H9 (cell line): Measurements from ENCODE around the gene NPTX1. TPM values are rescaled to one million over a fixed set of nuclear protein-coding genes. Genes with fewer than 3 reads are reported as not detected.

Experiments
- DNase-seq: peaks from one replicate; pipeline ENCODE4 v3.0.0-alpha.2; 2017
- H2AFZ ChIP-seq: one replicate; pipeline ENCODE4 v1.6.1; 2013; ENCODE audit warnings: mild to moderate bottlenecking, low read length, control low read depth, moderate library complexity
- H2AK5ac ChIP-seq: 2 replicates; pipeline ENCODE4 v1.6.1; 2013; ENCODE audit warnings: low read length, control low read depth, mixed read lengths; ENCODE audit not compliant: insufficient read length
- H2BK120ac ChIP-seq: one replicate; pipeline ENCODE4 v1.6.1; 2013; ENCODE audit warnings: low read depth, mild to moderate bottlenecking, low read length, control low read depth, inconsistent platforms; ENCODE audit not compliant: poor library complexity, severe bottlenecking
- H2BK12ac ChIP-seq: 2 replicates; pipeline ENCODE4 v1.6.1; 2013; ENCODE audit warnings: low read length, control low read depth, mixed read lengths, low read depth; ENCODE audit not compliant: insufficient read length
- H2BK15ac ChIP-seq: 2 replicates; pipeline ENCODE4 v1.6.1; 2013; ENCODE audit warnings: low read depth, low read length, control low read depth
- H2BK20ac ChIP-seq: one replicate; pipeline ENCODE4 v1.6.1; 2013; ENCODE audit warnings: low read depth, mild to moderate bottlenecking, low read length, control low read depth, inconsistent platforms; ENCODE audit not compliant: poor library complexity, severe bottlenecking
- H2BK5ac ChIP-seq: 2 replicates; pipeline ENCODE4 v1.6.1; 2013; ENCODE audit warnings: low read length, control low read depth, mixed read lengths; ENCODE audit not compliant: insufficient read length
- H3K14ac ChIP-seq: 2 replicates; pipeline ENCODE4 v1.6.1; 2013; ENCODE audit warnings: low read length, control low read depth; ENCODE audit not compliant: insufficient read depth
- H3K18ac ChIP-seq: 2 replicates; pipeline ENCODE4 v1.6.1; 2013; ENCODE audit warnings: low read depth, mild to moderate bottlenecking, mixed read lengths, low read length, control low read depth; ENCODE audit not compliant: insufficient read length
- H3K23ac ChIP-seq: 2 replicates; pipeline ENCODE4 v1.6.1; 2013; ENCODE audit warnings: low read length, control low read depth, mixed read lengths, low read depth; ENCODE audit not compliant: insufficient read length
- H3K23me2 ChIP-seq: 2 replicates; pipeline ENCODE4 v1.6.1; 2013; ENCODE audit warnings: low read depth, mild to moderate bottlenecking, mixed read lengths, low read length, control low read depth; ENCODE audit not compliant: insufficient read length, poor library complexity, severe bottlenecking
- H3K27ac ChIP-seq: 2 replicates; pipeline ENCODE4 v1.5.1; 2013; ENCODE audit warnings: low read length, control low read depth, mixed read lengths, low read depth; ENCODE audit not compliant: insufficient read length
- H3K27me3 ChIP-seq: 2 replicates; pipeline ENCODE4 v1.6.1; 2013; ENCODE audit warnings: low read length, control low read depth, inconsistent platforms; ENCODE audit not compliant: insufficient read depth
- H3K4ac ChIP-seq: 2 replicates; pipeline ENCODE4 v1.6.1; 2013; ENCODE audit warnings: low read depth, mild to moderate bottlenecking, control low read depth, inconsistent platforms, low read length, moderate library complexity
- H3K4me1 ChIP-seq: 2 replicates; pipeline ENCODE4 v1.6.1; 2013; ENCODE audit warnings: low read length, control low read depth, inconsistent platforms; ENCODE audit not compliant: insufficient read depth
- H3K4me2 ChIP-seq: 2 replicates; pipeline ENCODE4 v1.6.1; 2013; ENCODE audit warnings: low read length, control low read depth, mixed read lengths; ENCODE audit not compliant: insufficient read length, insufficient read depth
- H3K56ac ChIP-seq: 2 replicates; pipeline ENCODE4 v1.6.1; 2013; ENCODE audit warnings: low read depth, mild to moderate bottlenecking, mixed read lengths, low read length, control low read depth; ENCODE audit not compliant: insufficient read length
- H3K79me1 ChIP-seq: 2 replicates; pipeline ENCODE4 v1.6.1; 2013; ENCODE audit warnings: low read depth, mild to moderate bottlenecking, moderate library complexity, low read length, control low read depth, inconsistent platforms; ENCODE audit not compliant: insufficient read depth, poor library complexity, severe bottlenecking
- H3K79me2 ChIP-seq: 2 replicates; pipeline ENCODE4 v1.6.1; 2013; ENCODE audit warnings: low read length, control low read depth, inconsistent platforms; ENCODE audit not compliant: insufficient read depth
- H3K9ac ChIP-seq: 2 replicates; pipeline ENCODE4 v1.6.1; 2013; ENCODE audit warnings: low read length, control low read depth, mixed read lengths; ENCODE audit not compliant: insufficient read length; ENCODE audit errors: extremely low read depth
- H3K9me3 ChIP-seq: one replicate; pipeline ENCODE4 v1.6.1; 2013; ENCODE audit warnings: low read depth, low read length, inconsistent platforms; ENCODE audit not compliant: control insufficient read depth
- H3T11ph ChIP-seq: one replicate; pipeline ENCODE4 v1.6.1; 2013; ENCODE audit warnings: mild to moderate bottlenecking, low read length, control low read depth, inconsistent platforms
- H4K20me1 ChIP-seq: one replicate; pipeline ENCODE4 v1.6.1; 2013; ENCODE audit not compliant: control insufficient read depth, insufficient read length, insufficient read depth
- H4K5ac ChIP-seq: 2 replicates; pipeline ENCODE4 v1.6.1; 2013; ENCODE audit warnings: low read depth, mild to moderate bottlenecking, mixed read lengths, low read length, control low read depth; ENCODE audit not compliant: insufficient read length
- H4K8ac ChIP-seq: replicated peaks from 2 replicates; pipeline ENCODE4 v1.6.1; 2013; ENCODE audit warnings: low read length, control low read depth, mixed read lengths, low read depth; ENCODE audit not compliant: insufficient read length
- H4K91ac ChIP-seq: 2 replicates; pipeline ENCODE4 v1.6.1; 2013; ENCODE audit warnings: low read depth, mild to moderate bottlenecking, moderate library complexity, mixed read lengths, low read length, control low read depth; ENCODE audit not compliant: insufficient read length
- H3K27ac Mint-ChIP-seq, 3 experiments: 2 replicates in 2 of 3; 3 replicates in 1 of 3; pipeline ENCODE4 v1.8.0; 2020 to 2021; ENCODE audit warnings: mixed read lengths in 3 of 3, mild to moderate bottlenecking in 1 of 3, moderate library complexity in 1 of 3
- H3K27me3 Mint-ChIP-seq: 2 replicates; pipeline ENCODE4 v1.8.0; 2021; ENCODE audit warnings: low read depth, mild to moderate bottlenecking, moderate library complexity, mixed read lengths
- H3K36me3 Mint-ChIP-seq, 3 experiments: 2 replicates in 2 of 3; 3 replicates in 1 of 3; pipeline ENCODE4 v1.8.0; 2020 to 2021; ENCODE audit warnings: low read depth in 3 of 3, mixed read lengths in 3 of 3; ENCODE audit not compliant: insufficient read depth in 1 of 3
- H3K4me1 Mint-ChIP-seq, 2 experiments: 2 replicates each; pipeline ENCODE4 v1.8.0; 2020; ENCODE audit warnings: mixed read lengths in 2 of 2
- H3K4me3 Mint-ChIP-seq, 2 experiments: 2 replicates in 1 of 2; 3 replicates in 1 of 2; pipeline ENCODE4 v1.8.0; 2020 to 2021; ENCODE audit warnings: mild to moderate bottlenecking in 2 of 2, mixed read lengths in 2 of 2, moderate library complexity in 1 of 2
- H3K9me3 Mint-ChIP-seq, 2 experiments: 2 replicates in 1 of 2; 3 replicates in 1 of 2; pipeline ENCODE4 v1.8.0; 2020; ENCODE audit warnings: mild to moderate bottlenecking in 2 of 2, mixed read lengths in 2 of 2, moderate library complexity in 1 of 2
- WGBS: extraction: QIAGEN DNeasy Blood & Tissue Kit; methylation state at CpG from one replicate; pipeline ENCODE4 v1.1.7; 2013; ENCODE audit warnings: missing lambda C conversion rate, low lambda C conversion rate, mixed read lengths; ENCODE audit not compliant: insufficient read length; ENCODE audit errors: extremely low coverage; 5-methylcytosine and 5-hydroxymethylcytosine counted together
- total RNA-seq: library from RNA; stranded (reverse); gene quantifications from 2 replicates; pipeline ENCODE4 v1.2.1, GENCODE V29; 2021
- TF ChIP-seq, protein P1 (sequence below): fragments of 200-600 bp; sonication (generic); conservative IDR thresholded peaks from 3 replicates; pipeline ENCODE4 v1.8.0; 2021; ENCODE audit warnings: antibody characterized with exemption, mild to moderate bottlenecking

Gene NPTX1
- total RNA-seq, 1 experiment from 2014 or later, result 20.5 TPM

DNA sequence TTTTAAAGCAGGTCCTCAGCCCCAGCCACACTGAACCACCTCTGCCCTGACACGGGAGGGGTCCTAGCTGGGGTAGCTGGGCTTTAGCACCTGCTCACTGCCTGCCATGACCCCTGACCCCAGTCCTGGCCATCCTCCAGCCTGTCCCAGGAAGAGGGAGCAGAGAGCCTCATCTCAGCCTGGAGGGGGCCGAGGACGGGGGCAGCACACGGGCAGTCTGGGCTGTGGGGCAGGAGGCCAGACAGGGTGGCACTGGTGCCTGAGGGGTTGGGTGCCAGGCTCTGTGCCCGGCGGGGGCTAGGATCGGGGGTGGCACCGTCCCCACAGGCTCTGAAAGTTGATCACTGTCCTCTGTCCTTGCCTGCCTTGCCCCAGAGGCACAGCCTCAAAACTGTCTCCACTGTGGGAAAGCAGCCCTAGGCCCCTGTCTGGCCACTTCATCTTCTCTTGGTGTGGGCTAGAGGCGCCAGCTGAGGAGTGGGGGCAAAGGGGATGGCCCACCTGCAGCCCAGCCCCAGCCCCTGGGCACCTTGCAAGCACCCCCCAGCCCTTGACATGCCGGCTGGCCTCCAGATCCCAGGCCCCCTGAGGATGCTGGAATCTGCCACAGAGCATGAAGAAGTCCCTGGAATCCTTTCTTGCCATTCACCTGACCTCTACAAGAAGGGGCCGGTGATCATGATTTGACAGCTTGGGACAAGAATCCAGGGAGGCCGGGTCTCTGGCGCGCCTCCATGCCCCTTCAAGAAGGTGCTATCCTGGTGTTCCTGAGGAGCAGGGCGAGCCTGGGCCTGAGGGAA is 45.8 kb downstream of the NPTX1 start:
- Mint-ChIP-seq H3K27ac (no peak overlapping the region), H3K9me3 (no peaks in the 10 kb centered on the region), H3K4me1 (peaks cover 4 to 10% of the 10 kb centered on the region in 2 experiments), H3K27me3 (peaks cover 15% of the 10 kb centered on the region), H3K4me3 (no peak overlapping the region), H3K36me3 (no peaks in the 10 kb centered on the region)
- H2BK20ac ChIP-seq, result no peak overlapping the region
- no peak overlapping the region for H4K5ac ChIP-seq
- no peak overlapping the region for H3K23ac ChIP-seq
- H3K18ac ChIP-seq, result no peak overlapping the region
- TF ChIP-seq, protein P1, sequence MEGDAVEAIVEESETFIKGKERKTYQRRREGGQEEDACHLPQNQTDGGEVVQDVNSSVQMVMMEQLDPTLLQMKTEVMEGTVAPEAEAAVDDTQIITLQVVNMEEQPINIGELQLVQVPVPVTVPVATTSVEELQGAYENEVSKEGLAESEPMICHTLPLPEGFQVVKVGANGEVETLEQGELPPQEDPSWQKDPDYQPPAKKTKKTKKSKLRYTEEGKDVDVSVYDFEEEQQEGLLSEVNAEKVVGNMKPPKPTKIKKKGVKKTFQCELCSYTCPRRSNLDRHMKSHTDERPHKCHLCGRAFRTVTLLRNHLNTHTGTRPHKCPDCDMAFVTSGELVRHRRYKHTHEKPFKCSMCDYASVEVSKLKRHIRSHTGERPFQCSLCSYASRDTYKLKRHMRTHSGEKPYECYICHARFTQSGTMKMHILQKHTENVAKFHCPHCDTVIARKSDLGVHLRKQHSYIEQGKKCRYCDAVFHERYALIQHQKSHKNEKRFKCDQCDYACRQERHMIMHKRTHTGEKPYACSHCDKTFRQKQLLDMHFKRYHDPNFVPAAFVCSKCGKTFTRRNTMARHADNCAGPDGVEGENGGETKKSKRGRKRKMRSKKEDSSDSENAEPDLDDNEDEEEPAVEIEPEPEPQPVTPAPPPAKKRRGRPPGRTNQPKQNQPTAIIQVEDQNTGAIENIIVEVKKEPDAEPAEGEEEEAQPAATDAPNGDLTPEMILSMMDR, result no peak
- H3K27ac ChIP-seq, result no peak overlapping the region
- no peak for DNase-seq
- H4K91ac ChIP-seq, result no peak overlapping the region
- H3K79me1 ChIP-seq, result no peaks in the 10 kb centered on the region
- H4K20me1 ChIP-seq, result no peaks in the 10 kb centered on the region
- no peak overlapping the region for H3K56ac ChIP-seq
- no peaks in the 10 kb centered on the region for H3K4me1 ChIP-seq
- H2AFZ ChIP-seq, result no peak overlapping the region
- H3K9me3 ChIP-seq, result no peaks in the 10 kb centered on the region
- H4K8ac ChIP-seq, result no peak overlapping the region
- H2BK15ac ChIP-seq, result no peak overlapping the region
- H3K27me3 ChIP-seq, result no peaks in the 10 kb centered on the region
- H3T11ph ChIP-seq, result no peak overlapping the region
- WGBS, result no CpG with 5 or more reads among the region's 15 CpGs
- H3K9ac ChIP-seq, result no peak overlapping the region
- H3K23me2 ChIP-seq, result no peaks in the 10 kb centered on the region
- no peak overlapping the region for H2BK12ac ChIP-seq
- no peaks in the 10 kb centered on the region for H3K79me2 ChIP-seq
- H3K14ac ChIP-seq, result no peak overlapping the region
- no peak overlapping the region for H2BK120ac ChIP-seq
- H2AK5ac ChIP-seq, result no peak overlapping the region
- no peak overlapping the region for H2BK5ac ChIP-seq
- H3K4me2 ChIP-seq, result no peak overlapping the region
- no peak overlapping the region for H3K4ac ChIP-seq
